CD4-positive, alpha-beta T cell (primary cell): ENCODE results near the gene ARHGAP25. TPM values are rescaled to one million over a fixed set of nuclear protein-coding genes. Genes with fewer than 3 reads are reported as not detected.

Experiments used
- ATAC-seq: fragments of 200-7000 bp; cut with Tn5 transposase; one replicate; pipeline ENCODE4 v1.10.0; 2022; ENCODE audit warnings: mild to moderate bottlenecking; ENCODE audit not compliant: poor library complexity
- CTCF ChIA-PET: fragments of 350-600 bp; sonication (Branson Sonifier 250); formaldehyde crosslinking; loops from one replicate; lab custom pipeline; 2021; ENCODE audit warnings: antibody characterized with exemption, inconsistent platforms; lab: Charles Lee
- POLR2A ChIA-PET: fragments of 350-600 bp; sonication (Branson Sonifier 250); formaldehyde crosslinking; loops from one replicate; lab custom pipeline; 2021; ENCODE audit warnings: antibody characterized with exemption, inconsistent platforms; lab: Charles Lee
- DNase-seq, 14 experiments: peaks; one replicate each; pipeline ENCODE4 v3.0.0-alpha.2; 2013 to 2020; ENCODE audit warnings: mixed read lengths in 2 of 14
- H3K27ac ChIP-seq, 2 donors: one replicate each; pipeline versions ENCODE4 v1.5.1 to v1.7.0; 2013; ENCODE audit warnings: low read length in 2 of 2, low read depth in 1 of 2, mild to moderate bottlenecking in 1 of 2
- H3K27me3 ChIP-seq, 2 experiments: 1 replicate in 1 of 2; 2 replicates in 1 of 2; pipeline versions ENCODE4 v1.6.1 to v1.7.0; 2013; ENCODE audit warnings: low read length in 2 of 2, control low read depth in 1 of 2, mild to moderate bottlenecking in 1 of 2, moderate library complexity in 1 of 2; ENCODE audit not compliant: insufficient read depth in 2 of 2, control insufficient read depth in 1 of 2
- H3K36me3 ChIP-seq: one replicate; pipeline ENCODE4 v1.6.1; 2013; ENCODE audit warnings: low read length, control low read depth; ENCODE audit not compliant: insufficient read depth
- H3K4me1 ChIP-seq: one replicate; pipeline ENCODE4 v1.6.1; 2013; ENCODE audit warnings: low read length, control low read depth; ENCODE audit not compliant: insufficient read depth
- H3K4me3 ChIP-seq: one replicate; pipeline ENCODE4 v1.5.1; 2013; ENCODE audit warnings: mild to moderate bottlenecking, low read length, moderate library complexity
- H3K9me3 ChIP-seq, 2 experiments: 1 replicate in 1 of 2; 2 replicates in 1 of 2; pipeline versions ENCODE4 v1.6.1 to v1.7.0; 2013; ENCODE audit warnings: low read length in 2 of 2, mild to moderate bottlenecking in 2 of 2, control low read depth in 1 of 2, moderate library complexity in 1 of 2; ENCODE audit not compliant: control insufficient read depth in 1 of 2, insufficient read depth in 1 of 2
- H3K27ac Mint-ChIP-seq: one replicate; pipeline ENCODE4 v1.8.0; 2020; ENCODE audit warnings: mixed read lengths
- H3K27me3 Mint-ChIP-seq: one replicate; pipeline ENCODE4 v1.8.0; 2021; ENCODE audit warnings: mixed read lengths
- H3K36me3 Mint-ChIP-seq: one replicate; pipeline ENCODE4 v1.8.0; 2021; ENCODE audit warnings: low read depth, mixed read lengths
- H3K4me1 Mint-ChIP-seq: one replicate; pipeline ENCODE4 v1.8.0; 2021; ENCODE audit warnings: low read depth, mixed read lengths
- H3K4me3 Mint-ChIP-seq: one replicate; pipeline ENCODE4 v1.8.0; 2020; ENCODE audit warnings: mild to moderate bottlenecking, mixed read lengths
- H3K9me3 Mint-ChIP-seq: one replicate; pipeline ENCODE4 v1.8.0; 2020; ENCODE audit warnings: mixed read lengths
- CTCF ChIP-seq: fragments of 200-600 bp; IDR thresholded peaks from one replicate; pipeline ENCODE4 v1.8.0; 2022; ENCODE audit warnings: antibody characterized with exemption, mild to moderate bottlenecking
- intact Hi-C, 2 experiments: fragments of 100-400 bp; cut with DNase I in 1 of 2; cut with micrococcal nuclease in 1 of 2; formaldehyde crosslinking; loops; one replicate each; pipeline versions ENCODE4 v1.15.1 to v1.9.0; 2023 to 2025; cut with DNase I, micrococcal nuclease
- total RNA-seq, 174 experiments: library from RNA in 2 of 174; stranded (reverse) in 2 of 174; gene quantifications; one replicate each; pipeline ENCODE4 v1.2.3 and lab custom pipeline; 2021 to 2026

ARHGAP25 gene
- total RNA-seq, 2 experiments from 2014 or later = 39.3 to 41.8 TPM

GRCh38 chr2:68850524-68850923 lies 115.9 kb downstream of the ARHGAP25 start:
- Histone ChIP-seq H3K4me3 (no peak overlapping the region), H3K27me3 (no peaks in the 10 kb centered on the region), H3K27ac (no peak overlapping the region), H3K9me3 (no peaks in the 10 kb centered on the region), H3K4me1 (no peaks in the 10 kb centered on the region), H3K36me3 (no peaks in the 10 kb centered on the region)
- Mint-ChIP-seq H3K9me3 (no peaks in the 10 kb centered on the region), H3K4me1 (no peaks in the 10 kb centered on the region), H3K27me3 (peaks cover 28% of the 10 kb centered on the region), H3K4me3 (no peak overlapping the region), H3K36me3 (no peaks in the 10 kb centered on the region), H3K27ac (no peak overlapping the region)
- ATAC-seq (no peak), DNase-seq (no peak)
- ChIA-PET POLR2A (no interaction called here), CTCF (no interaction called here)
- TF ChIP-seq CTCF = no peak
- intact Hi-C loops = no loop called here

GRCh38 chr2:68853035-68853434 lies 118.4 kb downstream of the ARHGAP25 start:
- ChIA-PET POLR2A (interaction anchor here (0.9 kb wide), 1 partner anchor 16 kb away, joined by 3 read pairs; no protein-coding TSS in a partner anchor), CTCF (no interaction called here)
- Histone ChIP-seq H3K27me3 (no peaks in the 10 kb centered on the region), H3K9me3 (no peaks in the 10 kb centered on the region), H3K36me3 (no peaks in the 10 kb centered on the region), H3K27ac (no peak overlapping the region), H3K4me1 (no peaks in the 10 kb centered on the region), H3K4me3 (no peak overlapping the region)
- no peak overlapping the region for H3K4me3 Mint-ChIP-seq
- H3K4me1 Mint-ChIP-seq = no peaks in the 10 kb centered on the region
- TF ChIP-seq CTCF = no peak
- DNase-seq = no peak
- ATAC-seq = no peak
- no peaks in the 10 kb centered on the region for H3K9me3 Mint-ChIP-seq
- H3K27me3 Mint-ChIP-seq = peaks cover 21% of the 10 kb centered on the region
- H3K27ac Mint-ChIP-seq = no peak overlapping the region
- intact Hi-C loops = no loop called here
- no peaks in the 10 kb centered on the region for H3K36me3 Mint-ChIP-seq

GRCh38 chr2:68853915-68854314 lies 119.3 kb downstream of the ARHGAP25 start:
- intact Hi-C loops = no loop called here
- no peak overlapping the region for H3K27ac Mint-ChIP-seq
- POLR2A ChIA-PET = no interaction called here

More at GRCh38 chr2:68853915-68854314, 119.3 kb downstream of the ARHGAP25 start:
- Mint-ChIP-seq H3K4me3 (no peak overlapping the region), H3K4me1 (no peaks in the 10 kb centered on the region), H3K9me3 (no peaks in the 10 kb centered on the region), H3K36me3 (no peaks in the 10 kb centered on the region), H3K27me3 (peaks cover 21% of the 10 kb centered on the region)
- Histone ChIP-seq H3K4me3 (no peak overlapping the region), H3K27ac (no peak overlapping the region), H3K36me3 (no peaks in the 10 kb centered on the region), H3K9me3 (no peaks in the 10 kb centered on the region), H3K4me1 (no peaks in the 10 kb centered on the region), H3K27me3 (no peaks in the 10 kb centered on the region)
- CTCF ChIA-PET = no interaction called here
- TF ChIP-seq CTCF = no peak
- no peak for ATAC-seq
- DNase-seq = no peak
